ENCODE measurements around the gene NISCH. TPM values are rescaled to one million over a fixed set of nuclear protein-coding genes. Genes with fewer than 3 reads are reported as not detected.

NISCH gene
- total and polyA plus RNA-seq, 2 donors (not counting 3 experiments of a cell fraction or from before 2014, with no cell fraction given), result 156 to 178 TPM

DNA sequence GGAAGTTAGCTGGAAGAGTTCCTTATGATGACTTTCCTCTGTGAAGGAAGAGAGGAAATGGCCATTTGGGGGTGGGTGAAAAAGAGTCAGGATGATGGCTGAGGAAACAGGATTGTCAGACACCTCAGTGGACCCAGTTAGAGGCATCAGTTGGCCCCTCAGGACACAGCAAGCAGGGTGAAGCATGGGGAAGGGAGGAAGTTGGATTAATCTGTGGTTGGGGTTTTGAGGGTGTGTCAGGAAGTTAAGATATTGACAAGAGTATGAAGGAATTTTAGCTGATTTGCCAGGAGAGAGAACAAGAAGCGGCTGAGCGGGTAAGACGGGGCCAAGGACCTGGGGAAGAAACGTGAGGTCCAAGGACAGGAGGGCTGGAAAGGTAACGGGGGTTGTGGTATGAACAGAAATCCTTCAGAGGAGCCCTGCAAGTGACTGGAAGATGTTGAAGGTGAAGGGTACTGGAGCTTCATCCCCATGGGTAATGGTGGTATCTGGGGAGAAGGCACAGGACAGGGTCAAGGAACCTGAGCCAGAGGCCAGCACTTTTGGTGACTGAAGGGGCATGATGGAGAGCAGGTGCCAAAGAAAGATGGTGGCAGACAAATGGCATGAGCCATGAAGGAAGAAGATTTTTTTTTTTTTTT, 83.7 kb downstream of the NISCH start:
- no peak overlapping the region for H2AFZ ChIP-seq (ENCODE audit: low read depth, low read length)
- no peak overlapping the region for H3K4me3 ChIP-seq (replicated peaks in 1 of 3; ENCODE audit: insufficient read depth in 1 of 3, low read depth in 1 of 3, low read length in 3 of 3)
- ChIA-PET POLR2A (no interaction called here), CTCF (no interaction called here)
- no peaks in the 10 kb centered on the region for H3K27me3 ChIP-seq (ENCODE audit: control insufficient read depth in 2 of 2, insufficient read depth in 2 of 2, low read length in 2 of 2)
- H3K4me1 ChIP-seq (ENCODE audit: control insufficient read depth, extremely low read depth, insufficient read depth, low read length), result peaks cover 35% of the 10 kb centered on the region
- H3K9ac ChIP-seq (replicated peaks; ENCODE audit: extremely low read depth, insufficient read depth, low read length), result no peak overlapping the region
- H3K9me1 ChIP-seq (replicated peaks; ENCODE audit: control insufficient read depth, extremely low read depth, insufficient read depth, low read length), result no peaks in the 10 kb centered on the region
- intact Hi-C loops (cut with micrococcal nuclease) (no loop called here), dilution Hi-C loops (cut with MboI; ENCODE audit: extremely low pct_ligation_motif_present, low sequenced_read_pairs) (no loop called here)
- peaks cover 0 to 4% of the 10 kb centered on the region in 2 experiments for H3K36me3 ChIP-seq (ENCODE audit: control insufficient read depth in 2 of 2, extremely low read depth in 1 of 2, insufficient read depth in 2 of 2, low read length in 2 of 2)
- H3K9me3 ChIP-seq (replicated peaks; ENCODE audit: control insufficient read depth, insufficient read depth, low read length), result no peaks in the 10 kb centered on the region
- TF ChIP-seq EZH2 (IDR thresholded peaks at IDR 0.05; ENCODE audit: borderline replicate concordance, low read depth, low read length, severe bottlenecking), result no peak
- TF ChIP-seq MYC (IDR thresholded peaks at IDR 0.05; ENCODE audit: low read depth, low read length), result no peak
- DNase-seq (ENCODE audit: low read depth, low spot score) (no peak), FAIRE-seq (no peak)
- no TSS peak for BruUV-seq (replicated peaks)
- peaks cover 31% of the 10 kb centered on the region for H3K79me2 ChIP-seq (ENCODE audit: control insufficient read depth, insufficient read depth, low read length)
- H4K20me1 ChIP-seq (replicated peaks; ENCODE audit: control insufficient read depth, extremely low read depth, insufficient read depth, low read length), result no peaks in the 10 kb centered on the region
- no peak overlapping the region for H3K27ac ChIP-seq (ENCODE audit: insufficient read depth, low read depth, low read length)
- H3K4me2 ChIP-seq (ENCODE audit: insufficient read depth, low read length), result peak overlapping the region; percentile 47

DNA sequence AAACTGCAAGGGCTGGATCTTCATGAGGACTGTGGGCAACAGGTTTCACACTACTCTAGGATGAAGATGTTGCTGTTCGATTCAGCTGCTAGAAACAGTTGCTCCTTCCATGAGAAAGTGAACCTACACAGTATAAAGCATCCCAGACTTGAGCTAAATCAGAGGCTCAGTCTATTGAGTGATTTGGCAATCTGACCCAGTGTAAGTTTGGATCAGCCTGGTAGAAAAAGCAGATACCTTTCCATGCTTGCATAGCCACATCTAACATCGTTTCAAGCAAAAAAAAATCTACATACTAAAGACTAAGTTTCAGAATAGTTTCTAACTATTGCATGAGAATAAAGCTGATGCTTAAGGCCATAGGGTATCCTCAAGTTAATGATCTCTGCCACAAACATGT, 85.6 kb downstream of the NISCH start:
- BruUV-seq (replicated peaks), result no TSS peak
- no peak overlapping the region for H3K4me2 ChIP-seq (ENCODE audit: insufficient read depth, low read length)
- H2AFZ ChIP-seq (ENCODE audit: low read depth, low read length), result no peak overlapping the region
- intact Hi-C loops (cut with micrococcal nuclease), result no loop called here
- CTCF ChIA-PET, result no interaction called here
- no peak overlapping the region for H3K4me3 ChIP-seq (replicated peaks in 1 of 3; ENCODE audit: insufficient read depth in 1 of 3, low read depth in 1 of 3, low read length in 3 of 3)
- peaks cover 22% of the 10 kb centered on the region for H3K4me1 ChIP-seq (ENCODE audit: control insufficient read depth, extremely low read depth, insufficient read depth, low read length)
- no peak overlapping the region for H3K27ac ChIP-seq (ENCODE audit: insufficient read depth, low read depth, low read length)
- peaks cover 2 to 4% of the 10 kb centered on the region in 2 experiments for H3K36me3 ChIP-seq (ENCODE audit: control insufficient read depth in 2 of 2, extremely low read depth in 1 of 2, insufficient read depth in 2 of 2, low read length in 2 of 2)
- H4K20me1 ChIP-seq (replicated peaks; ENCODE audit: control insufficient read depth, extremely low read depth, insufficient read depth, low read length), result no peaks in the 10 kb centered on the region
- H3K9me3 ChIP-seq (replicated peaks; ENCODE audit: control insufficient read depth, insufficient read depth, low read length), result no peaks in the 10 kb centered on the region
- DNase-seq (ENCODE audit: low read depth, low spot score), result no peak
- TF ChIP-seq, protein P1, sequence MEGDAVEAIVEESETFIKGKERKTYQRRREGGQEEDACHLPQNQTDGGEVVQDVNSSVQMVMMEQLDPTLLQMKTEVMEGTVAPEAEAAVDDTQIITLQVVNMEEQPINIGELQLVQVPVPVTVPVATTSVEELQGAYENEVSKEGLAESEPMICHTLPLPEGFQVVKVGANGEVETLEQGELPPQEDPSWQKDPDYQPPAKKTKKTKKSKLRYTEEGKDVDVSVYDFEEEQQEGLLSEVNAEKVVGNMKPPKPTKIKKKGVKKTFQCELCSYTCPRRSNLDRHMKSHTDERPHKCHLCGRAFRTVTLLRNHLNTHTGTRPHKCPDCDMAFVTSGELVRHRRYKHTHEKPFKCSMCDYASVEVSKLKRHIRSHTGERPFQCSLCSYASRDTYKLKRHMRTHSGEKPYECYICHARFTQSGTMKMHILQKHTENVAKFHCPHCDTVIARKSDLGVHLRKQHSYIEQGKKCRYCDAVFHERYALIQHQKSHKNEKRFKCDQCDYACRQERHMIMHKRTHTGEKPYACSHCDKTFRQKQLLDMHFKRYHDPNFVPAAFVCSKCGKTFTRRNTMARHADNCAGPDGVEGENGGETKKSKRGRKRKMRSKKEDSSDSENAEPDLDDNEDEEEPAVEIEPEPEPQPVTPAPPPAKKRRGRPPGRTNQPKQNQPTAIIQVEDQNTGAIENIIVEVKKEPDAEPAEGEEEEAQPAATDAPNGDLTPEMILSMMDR (IDR thresholded peaks at IDR 0.05; ENCODE audit: extremely low read depth in 1 of 2, insufficient read depth in 1 of 2, low read depth in 1 of 2, low read length in 2 of 2), result no peak
- no peak for TF ChIP-seq POLR2A (IDR thresholded peaks at IDR 0.05; ENCODE audit: low read depth, low read length)
- H3K9ac ChIP-seq (replicated peaks; ENCODE audit: extremely low read depth, insufficient read depth, low read length), result no peak overlapping the region
- no peaks in the 10 kb centered on the region for H3K9me1 ChIP-seq (replicated peaks; ENCODE audit: control insufficient read depth, extremely low read depth, insufficient read depth, low read length)
- peaks cover 34% of the 10 kb centered on the region for H3K79me2 ChIP-seq (ENCODE audit: control insufficient read depth, insufficient read depth, low read length)
- POLR2A ChIA-PET, result no interaction called here
- dilution Hi-C loops (cut with MboI; ENCODE audit: extremely low pct_ligation_motif_present, low sequenced_read_pairs), result no loop called here
- no peaks in the 10 kb centered on the region for H3K27me3 ChIP-seq (ENCODE audit: control insufficient read depth in 2 of 2, insufficient read depth in 2 of 2, low read length in 2 of 2)
- FAIRE-seq, result no peak

Other genes with a start within 250 kb of the NISCH start
- 0.07 TPM in 1 of 2 replicates, not detected in the other for gene TLR9, start 230.0 kb upstream of the NISCH start, total RNA-seq
- 0.11 TPM in 1 of 2 replicates, not detected in the other for gene TLR9, start 230.0 kb upstream of the NISCH start, polyA plus RNA-seq
- 82.6 and 82.9 TPM in 2 replicates for gene TWF2, start 216.4 kb upstream of the NISCH start, total RNA-seq
- gene TWF2, start 216.4 kb upstream of the NISCH start, polyA plus RNA-seq, result 134 and 156 TPM in 2 replicates
- gene PPM1M, start 209.8 kb upstream of the NISCH start, total RNA-seq, result 13.0 and 13.7 TPM in 2 replicates
- 17.5 and 19.4 TPM in 2 replicates for gene PPM1M, start 209.8 kb upstream of the NISCH start, polyA plus RNA-seq
- 71.3 and 71.8 TPM in 2 replicates for gene WDR82, start 177.0 kb upstream of the NISCH start, total RNA-seq
- gene WDR82, start 177.0 kb upstream of the NISCH start, polyA plus RNA-seq, result 30.7 and 39.9 TPM in 2 replicates
- 20.9 and 24.1 TPM in 2 replicates for gene GLYCTK, start 167.8 kb upstream of the NISCH start, total RNA-seq
- gene GLYCTK, start 167.8 kb upstream of the NISCH start, polyA plus RNA-seq, result 35.4 and 43.6 TPM in 2 replicates
- 5.0 and 5.8 TPM in 2 replicates for gene DNAH1, start 139.3 kb upstream of the NISCH start, total RNA-seq
- gene DNAH1, start 139.3 kb upstream of the NISCH start, polyA plus RNA-seq, result 6.0 and 7.4 TPM in 2 replicates
- gene BAP1, start 45.6 kb upstream of the NISCH start, total RNA-seq, result 90.4 and 91.0 TPM in 2 replicates
- 82.5 and 89.6 TPM in 2 replicates for gene BAP1, start 45.6 kb upstream of the NISCH start, polyA plus RNA-seq
- 6.5 and 7.8 TPM in 2 replicates for gene PHF7, start 44.9 kb upstream of the NISCH start, total RNA-seq
- gene PHF7, start 44.9 kb upstream of the NISCH start, polyA plus RNA-seq, result 3.0 and 4.6 TPM in 2 replicates
- gene SEMA3G, start 10.5 kb upstream of the NISCH start, total RNA-seq, result 22.6 and 24.6 TPM in 2 replicates
- gene SEMA3G, start 10.5 kb upstream of the NISCH start, polyA plus RNA-seq, result 27.9 and 34.0 TPM in 2 replicates
- gene TNNC1, start 1.6 kb upstream of the NISCH start, total RNA-seq, result not detected in 2 replicates
- gene TNNC1, start 1.6 kb upstream of the NISCH start, polyA plus RNA-seq, result 0.12 TPM in 1 of 2 replicates, not detected in the other
- gene STAB1, start 39.7 kb downstream of the NISCH start, total RNA-seq, result 340 and 369 TPM in 2 replicates
- 369 and 413 TPM in 2 replicates for gene STAB1, start 39.7 kb downstream of the NISCH start, polyA plus RNA-seq
- 298 and 327 TPM in 2 replicates for gene NT5DC2, start 78.3 kb downstream of the NISCH start, total RNA-seq
- 402 and 516 TPM in 2 replicates for gene NT5DC2, start 78.3 kb downstream of the NISCH start, polyA plus RNA-seq
- gene UQCC5, start 81.0 kb downstream of the NISCH start, total RNA-seq, result 22.6 and 34.6 TPM in 2 replicates
- 9.9 and 28.2 TPM in 2 replicates for gene UQCC5, start 81.0 kb downstream of the NISCH start, polyA plus RNA-seq
- gene PBRM1, start 230.3 kb downstream of the NISCH start, total RNA-seq, result 77.1 and 87.1 TPM in 2 replicates
- 18.2 and 26.7 TPM in 2 replicates for gene PBRM1, start 230.3 kb downstream of the NISCH start, polyA plus RNA-seq
- gene GNL3, start 230.4 kb downstream of the NISCH start, total RNA-seq, result 109 and 111 TPM in 2 replicates
- gene GNL3, start 230.4 kb downstream of the NISCH start, polyA plus RNA-seq, result 21.0 and 27.8 TPM in 2 replicates

Data from endothelial cell of umbilical vein (primary cell).